ENCODE results near the gene KRT23.
"Not testable (repeated sequence)": the region's sequence is repeated elsewhere in the genome, so short reads cannot be mapped to it uniquely, and the experiment has no call there.

KRT23 gene

DNA sequence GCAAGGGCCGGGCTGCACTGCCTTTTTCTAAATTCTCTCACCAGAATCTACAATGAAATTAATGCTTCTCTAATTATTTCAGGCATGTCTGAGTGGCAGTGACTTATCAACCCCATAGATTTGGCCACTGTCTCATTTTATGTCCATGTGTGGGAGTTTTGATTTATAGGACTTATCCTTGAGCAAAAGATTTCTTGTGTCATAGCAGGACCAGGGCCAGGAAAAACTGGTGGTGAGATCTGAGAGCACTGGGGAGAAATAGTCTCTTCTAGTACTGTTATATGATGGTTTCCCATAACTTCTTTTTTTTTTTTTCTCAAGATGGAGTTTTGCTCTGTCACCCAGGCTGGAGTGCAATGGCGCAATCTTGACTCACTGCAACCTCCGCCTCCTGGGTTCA lies 1.5 kb upstream of the KRT23 start:
- Mint-ChIP-seq H3K4me3 (no peak overlapping the region), H3K9me3 (no peaks in the 10 kb centered on the region), H3K27me3 (peaks cover 20% of the 10 kb centered on the region), H3K27ac (no peak overlapping the region), H3K36me3 (no peaks in the 10 kb centered on the region), H3K4me1 (no peaks in the 10 kb centered on the region)
- DNase-seq, result no peak
- CTCF ChIA-PET, result no interaction called here

DNA sequence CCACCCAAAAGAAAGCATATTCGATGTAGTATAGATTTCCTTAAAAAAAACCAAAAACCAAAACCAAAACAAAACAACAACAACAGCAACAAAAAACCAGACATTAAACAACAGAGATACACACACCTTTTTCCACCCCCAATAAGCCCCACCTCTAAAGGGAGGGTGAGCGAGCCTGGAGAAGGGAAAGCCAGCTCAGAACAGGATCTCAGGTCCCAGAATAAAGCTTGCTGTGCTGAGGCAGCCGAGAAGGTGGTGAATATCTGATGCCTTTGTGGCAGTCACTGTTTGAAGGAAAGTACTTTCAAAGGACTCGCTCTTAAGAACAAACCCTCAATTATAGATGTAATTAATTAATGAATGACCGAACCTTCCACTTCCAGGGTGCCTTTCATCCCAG lies 470 bp downstream of the KRT23 start:
- H3K4me1 Mint-ChIP-seq, result no peaks in the 10 kb centered on the region
- H3K4me3 Mint-ChIP-seq, result no peak overlapping the region
- no peaks in the 10 kb centered on the region for H3K36me3 Mint-ChIP-seq
- H3K27ac Mint-ChIP-seq, result no peak overlapping the region
- CTCF ChIA-PET, result no interaction called here
- no peaks in the 10 kb centered on the region for H3K9me3 Mint-ChIP-seq
- no peak for DNase-seq
- peaks cover 15% of the 10 kb centered on the region for H3K27me3 Mint-ChIP-seq

DNA sequence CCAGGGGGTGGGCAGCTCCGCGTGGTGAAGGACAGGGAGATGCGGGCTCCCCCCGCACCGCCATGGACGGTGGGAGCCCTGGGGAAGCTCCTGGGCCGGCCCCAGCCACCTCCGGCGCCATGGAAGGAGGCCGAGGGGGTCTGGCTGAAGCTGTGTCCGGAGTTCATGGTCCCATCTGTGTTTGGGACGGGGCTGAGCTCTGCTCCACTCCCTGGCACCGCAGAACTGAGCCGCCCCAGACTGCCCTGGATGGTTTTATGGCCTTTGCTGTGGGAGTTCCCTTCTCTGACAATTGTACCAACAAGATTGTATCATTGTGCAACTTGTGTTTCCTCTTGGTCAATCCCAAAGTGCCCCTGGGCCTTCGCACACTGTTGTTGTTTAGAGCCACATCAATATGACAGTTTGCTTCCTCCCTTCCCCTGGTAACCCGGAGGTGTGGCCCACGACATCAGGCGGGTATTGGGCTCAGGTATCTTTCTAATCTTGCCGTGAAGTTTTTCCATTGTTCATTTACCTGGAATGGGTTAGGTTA lies 942 bp downstream of the KRT23 start:
- H3K4me1 Mint-ChIP-seq, result no peaks in the 10 kb centered on the region
- no peaks in the 10 kb centered on the region for H3K9me3 Mint-ChIP-seq
- CTCF ChIA-PET, result no interaction called here
- H3K27me3 Mint-ChIP-seq, result peaks cover 13% of the 10 kb centered on the region
- H3K4me3 Mint-ChIP-seq, result no peak overlapping the region
- no peaks in the 10 kb centered on the region for H3K36me3 Mint-ChIP-seq
- H3K27ac Mint-ChIP-seq, result no peak overlapping the region
- DNase-seq, result no peak

DNA sequence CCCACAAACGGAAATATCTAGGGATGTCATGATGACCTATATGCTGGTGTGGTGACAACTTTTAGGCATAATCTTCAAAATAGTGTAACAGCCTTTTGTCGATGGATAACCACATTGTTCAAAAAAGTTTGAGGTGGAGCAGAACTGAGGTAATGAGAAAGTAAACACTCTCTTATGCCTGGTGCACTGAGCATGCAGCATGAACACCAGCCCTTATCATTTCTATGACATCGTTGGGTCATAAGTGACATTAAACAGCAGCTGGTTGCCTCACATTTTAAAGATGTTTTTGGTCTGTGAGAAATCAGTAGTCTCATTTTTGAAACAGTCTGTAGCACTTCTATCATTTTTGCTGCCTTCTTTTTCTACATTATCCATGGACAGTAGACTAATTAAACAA lies 1.8 kb downstream of the KRT23 start:
- H3K27me3 Mint-ChIP-seq, result peaks cover 13% of the 10 kb centered on the region
- CTCF ChIA-PET, result interaction anchor here (1.0 kb wide), 1 partner anchor 558 kb away, joined by 3 read pairs; no protein-coding TSS in a partner anchor
- H3K4me1 Mint-ChIP-seq, result no peaks in the 10 kb centered on the region

DNA sequence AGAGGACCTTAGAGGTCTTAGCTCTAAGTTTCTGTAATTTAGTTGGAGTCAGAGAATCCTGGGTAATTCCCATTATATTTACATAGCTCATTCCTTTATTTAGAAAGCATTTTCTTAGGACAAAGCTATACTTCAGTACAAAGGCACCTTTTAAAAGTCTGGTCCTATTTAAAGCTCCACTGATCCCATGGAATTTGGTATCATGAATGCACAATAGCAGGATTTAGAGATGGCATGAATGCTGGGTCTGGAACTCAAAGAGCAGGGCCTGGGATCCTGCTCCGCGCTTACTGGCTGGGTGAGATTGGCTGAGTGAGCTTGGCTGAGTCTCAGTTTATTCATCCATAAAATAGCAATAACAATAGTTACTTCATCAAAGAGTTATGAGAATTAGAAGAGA lies 4.8 kb downstream of the KRT23 start:
- Mint-ChIP-seq H3K9me3 (no peaks in the 10 kb centered on the region), H3K4me1 (no peaks in the 10 kb centered on the region), H3K27ac (no peak overlapping the region), H3K27me3 (peaks cover 9% of the 10 kb centered on the region), H3K36me3 (no peaks in the 10 kb centered on the region), H3K4me3 (no peak overlapping the region)
- DNase-seq, result no peak
- CTCF ChIA-PET, result no interaction called here

More for the DNA sequence above, 1.8 kb downstream of the KRT23 start:
- Mint-ChIP-seq H3K9me3 (no peaks in the 10 kb centered on the region), H3K4me3 (no peak overlapping the region), H3K36me3 (no peaks in the 10 kb centered on the region), H3K27ac (no peak overlapping the region)
- DNase-seq, result no peak

DNA sequence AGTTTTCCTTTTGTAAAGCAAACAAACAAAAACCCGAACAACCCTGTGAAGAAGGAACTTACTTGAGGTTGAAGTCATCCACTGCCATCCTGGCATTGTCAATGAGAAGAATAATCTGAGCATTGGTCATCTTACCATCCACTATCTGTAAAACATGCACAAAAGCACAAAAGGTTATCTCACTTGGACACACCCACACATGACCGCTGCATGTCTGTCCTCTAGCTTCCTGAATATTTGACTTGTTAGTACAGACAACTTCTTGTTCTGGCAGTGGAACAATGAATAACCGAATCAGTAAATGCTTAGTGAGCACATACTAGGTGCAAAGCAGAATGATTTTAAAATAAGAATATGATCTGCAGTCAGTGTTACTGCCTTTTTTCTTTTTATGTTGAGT lies 6.1 kb downstream of the KRT23 start:
- Mint-ChIP-seq H3K27ac (no peak overlapping the region), H3K4me3 (no peak overlapping the region), H3K9me3 (no peaks in the 10 kb centered on the region), H3K36me3 (no peaks in the 10 kb centered on the region), H3K4me1 (no peaks in the 10 kb centered on the region), H3K27me3 (peaks cover 16% of the 10 kb centered on the region)
- CTCF ChIA-PET, result no interaction called here
- DNase-seq, result no peak

DNA sequence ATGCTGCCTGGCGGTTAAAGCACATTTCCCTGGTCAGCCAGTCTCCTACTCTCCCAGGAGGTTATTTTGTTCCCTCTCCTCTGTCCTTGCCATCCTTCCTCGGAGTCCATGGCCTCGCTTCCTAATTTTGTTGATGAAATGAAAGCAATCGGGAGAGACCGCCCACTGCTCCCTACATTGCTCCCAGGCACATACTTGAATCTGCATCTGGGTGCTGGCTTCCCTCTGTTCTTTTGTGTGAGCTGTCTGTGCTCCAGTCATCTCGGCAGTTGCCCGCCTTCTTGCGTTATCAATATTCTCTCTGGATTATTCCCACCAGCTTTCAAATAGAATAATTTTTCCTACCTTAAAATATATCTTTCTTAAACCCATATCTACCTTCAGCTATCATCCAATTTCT lies 11.1 kb downstream of the KRT23 start:
- no peak overlapping the region for H3K27ac Mint-ChIP-seq
- CTCF ChIA-PET, result interaction anchor here (0.7 kb wide), 1 partner anchor 13 kb away, joined by 3 read pairs; no protein-coding TSS in a partner anchor
- peaks cover 1% of the 10 kb centered on the region for H3K4me1 Mint-ChIP-seq
- H3K27me3 Mint-ChIP-seq, result peaks cover 24% of the 10 kb centered on the region
- no peak overlapping the region for H3K4me3 Mint-ChIP-seq
- no peak for DNase-seq
- no peaks in the 10 kb centered on the region for H3K9me3 Mint-ChIP-seq
- H3K36me3 Mint-ChIP-seq, result no peaks in the 10 kb centered on the region

DNA sequence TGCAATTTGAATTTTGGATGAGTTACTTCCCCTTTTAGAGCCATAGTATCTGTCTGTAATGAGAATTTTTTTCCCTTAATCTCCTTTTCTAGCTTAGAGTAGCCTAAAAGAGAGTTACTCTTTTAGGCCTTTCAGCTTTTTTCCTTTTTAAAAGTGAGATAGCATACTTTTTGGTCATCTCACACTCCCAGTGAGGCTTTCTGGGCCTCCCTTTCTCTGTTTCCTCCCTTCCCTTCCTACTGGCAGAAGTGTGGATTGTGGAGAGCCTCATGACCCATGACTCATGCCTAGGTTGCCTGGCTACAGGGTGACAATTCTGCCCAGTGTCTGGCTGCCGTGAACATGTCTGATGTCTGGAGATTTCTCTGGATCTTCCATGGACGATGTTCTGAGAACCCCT lies 15.2 kb downstream of the KRT23 start:
- Mint-ChIP-seq H3K4me3 (no peak overlapping the region), H3K4me1 (peaks cover 7% of the 10 kb centered on the region), H3K27ac (peak overlapping the region; percentile 40), H3K9me3 (no peaks in the 10 kb centered on the region), H3K27me3 (peaks cover 24% of the 10 kb centered on the region), H3K36me3 (no peaks in the 10 kb centered on the region)
- DNase-seq, result no peak
- CTCF ChIA-PET, result no interaction called here

DNA sequence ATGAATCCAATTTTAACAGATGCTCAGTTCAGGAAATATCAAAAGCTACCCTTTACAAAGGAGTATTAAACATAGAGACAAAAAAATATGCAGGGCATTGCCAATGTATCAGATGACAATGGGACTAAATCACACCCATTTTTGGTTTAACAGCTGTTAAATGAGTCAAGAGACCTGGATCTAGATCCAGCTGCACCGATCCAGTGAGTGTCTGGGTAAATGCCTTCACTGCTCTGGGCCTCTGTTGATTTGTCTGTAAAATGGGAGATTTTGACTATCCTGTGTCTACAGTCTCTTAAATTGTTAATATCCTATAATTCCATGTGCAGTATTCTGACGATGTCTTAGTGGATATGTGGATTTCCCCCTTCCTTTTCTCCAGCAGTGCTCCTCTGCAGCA lies 16.4 kb downstream of the KRT23 start:
- H3K4me3 Mint-ChIP-seq, result no peak overlapping the region
- H3K4me1 Mint-ChIP-seq, result peaks cover 7% of the 10 kb centered on the region
- H3K36me3 Mint-ChIP-seq, result no peaks in the 10 kb centered on the region
- no peaks in the 10 kb centered on the region for H3K9me3 Mint-ChIP-seq
- CTCF ChIA-PET, result no interaction called here
- DNase-seq, result no peak
- H3K27ac Mint-ChIP-seq, result no peak overlapping the region
- H3K27me3 Mint-ChIP-seq, result peaks cover 25% of the 10 kb centered on the region

DNA sequence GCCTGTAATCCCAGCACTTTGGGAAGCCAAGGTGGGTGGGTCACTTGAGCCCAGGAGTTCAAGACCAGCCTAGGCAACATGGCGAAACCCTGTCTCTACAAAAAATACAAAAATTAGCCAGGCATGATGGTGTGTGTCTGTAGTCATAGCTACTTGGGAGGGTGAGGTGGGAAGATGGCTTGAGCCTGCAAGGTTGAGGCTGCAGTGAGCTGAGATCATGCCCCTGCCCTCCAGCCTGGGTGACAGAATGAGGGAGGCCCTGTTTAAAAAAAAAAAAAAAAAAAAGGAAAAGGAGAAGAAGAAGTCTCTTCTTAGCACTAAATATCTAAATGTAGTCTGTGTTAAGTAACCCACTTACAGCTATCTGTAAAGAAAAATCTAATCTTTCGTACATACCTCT lies 20.3 kb downstream of the KRT23 start:
- peaks cover 11% of the 10 kb centered on the region for H3K27me3 Mint-ChIP-seq
- DNase-seq, H3K9me3 Mint-ChIP-seq, CTCF ChIA-PET, H3K27ac Mint-ChIP-seq, H3K36me3 Mint-ChIP-seq, H3K4me3 Mint-ChIP-seq, H3K4me1 Mint-ChIP-seq: not testable (repeated sequence)

DNA sequence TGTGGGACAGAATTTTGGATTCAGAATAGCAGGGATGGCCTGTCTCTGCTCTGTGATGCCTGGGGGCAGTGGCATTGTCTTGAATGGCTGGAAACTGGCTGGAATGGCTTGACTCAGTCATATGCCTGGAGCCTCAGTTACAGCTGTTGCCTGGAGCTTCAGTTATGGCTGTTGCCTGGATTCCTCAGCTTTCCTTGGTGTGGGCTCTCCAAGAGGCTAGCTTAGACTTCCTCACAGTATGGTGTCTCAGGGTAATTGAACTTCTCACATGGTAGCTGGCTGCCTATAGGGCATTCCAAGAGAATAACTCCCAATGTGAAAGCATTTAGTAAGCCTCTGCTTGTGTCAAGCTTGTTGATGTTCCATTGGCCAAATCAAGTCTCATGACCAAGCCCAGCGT lies 21.1 kb downstream of the KRT23 start:
- peaks cover 6% of the 10 kb centered on the region for H3K4me1 Mint-ChIP-seq
- no peaks in the 10 kb centered on the region for H3K36me3 Mint-ChIP-seq
- no peaks in the 10 kb centered on the region for H3K9me3 Mint-ChIP-seq
- no peak overlapping the region for H3K4me3 Mint-ChIP-seq
- CTCF ChIA-PET, result no interaction called here
- H3K27me3 Mint-ChIP-seq, result peaks cover 19% of the 10 kb centered on the region
- no peak for DNase-seq
- no peak overlapping the region for H3K27ac Mint-ChIP-seq

DNA sequence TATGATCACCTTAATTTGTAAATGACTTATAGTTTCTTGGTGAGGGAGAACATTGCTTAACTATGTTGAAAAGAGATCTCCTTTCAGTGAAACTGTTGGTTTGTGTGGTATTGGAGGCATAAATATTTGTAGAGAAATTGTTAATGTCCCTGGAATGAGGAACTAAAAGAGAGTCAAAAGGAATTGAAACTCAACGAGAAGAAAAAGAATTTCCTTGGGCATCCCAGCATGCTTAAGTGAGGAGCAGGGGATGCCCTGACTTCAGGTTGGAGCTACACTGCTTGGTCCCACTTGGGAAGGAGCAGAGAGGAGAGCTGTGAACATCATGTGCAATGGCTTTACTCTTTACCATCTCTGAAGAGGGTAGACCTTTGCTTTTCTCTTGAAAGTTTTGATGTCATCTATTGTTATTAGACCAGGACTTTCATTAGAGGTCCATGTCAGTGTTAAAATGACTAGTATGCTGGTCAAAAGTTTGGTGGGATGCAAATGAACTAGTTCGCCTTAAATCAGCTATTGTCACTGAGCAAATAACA lies 21.7 kb downstream of the KRT23 start:
- CTCF ChIA-PET, result interaction anchor here (0.5 kb wide), 1 partner anchor 778 kb away, joined by 3 read pairs; no protein-coding TSS in a partner anchor
- no peaks in the 10 kb centered on the region for H3K9me3 Mint-ChIP-seq
- peaks cover 24% of the 10 kb centered on the region for H3K27me3 Mint-ChIP-seq
- no peak for DNase-seq
- H3K4me1 Mint-ChIP-seq, result peaks cover under 1% of the 10 kb centered on the region
- no peak overlapping the region for H3K27ac Mint-ChIP-seq
- no peak overlapping the region for H3K4me3 Mint-ChIP-seq
- H3K36me3 Mint-ChIP-seq, result no peaks in the 10 kb centered on the region

DNA sequence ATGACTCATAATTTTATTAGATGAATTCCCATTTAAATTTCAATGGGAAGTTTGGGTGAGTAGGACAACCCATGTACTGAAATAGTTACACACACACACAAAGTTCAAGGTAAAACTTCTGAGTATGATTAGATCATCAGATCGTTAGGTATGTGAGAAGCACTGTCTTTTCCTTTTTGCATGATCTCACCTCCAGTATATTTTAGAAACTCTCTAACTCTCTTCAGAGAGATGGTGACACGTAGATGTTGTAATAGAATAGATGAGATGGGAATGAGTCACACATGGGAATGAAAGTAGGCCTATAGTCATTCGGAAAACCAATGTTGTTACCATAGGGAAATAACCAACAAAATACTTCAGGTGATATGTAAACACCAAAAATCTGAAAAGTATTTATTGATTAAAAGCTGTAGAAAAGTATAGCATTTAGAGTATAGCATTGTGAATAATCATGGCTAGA lies 22.2 kb downstream of the KRT23 start:
- H3K36me3 Mint-ChIP-seq, result no peaks in the 10 kb centered on the region
- H3K27ac Mint-ChIP-seq, result no peak overlapping the region
- H3K4me3 Mint-ChIP-seq, result no peak overlapping the region
- H3K27me3 Mint-ChIP-seq, result peaks cover 26% of the 10 kb centered on the region
- no peaks in the 10 kb centered on the region for H3K9me3 Mint-ChIP-seq
- H3K4me1 Mint-ChIP-seq, result no peaks in the 10 kb centered on the region
- DNase-seq, result no peak
- CTCF ChIA-PET, result interaction anchor here (0.5 kb wide), 1 partner anchor 778 kb away, joined by 3 read pairs; no protein-coding TSS in a partner anchor

DNA sequence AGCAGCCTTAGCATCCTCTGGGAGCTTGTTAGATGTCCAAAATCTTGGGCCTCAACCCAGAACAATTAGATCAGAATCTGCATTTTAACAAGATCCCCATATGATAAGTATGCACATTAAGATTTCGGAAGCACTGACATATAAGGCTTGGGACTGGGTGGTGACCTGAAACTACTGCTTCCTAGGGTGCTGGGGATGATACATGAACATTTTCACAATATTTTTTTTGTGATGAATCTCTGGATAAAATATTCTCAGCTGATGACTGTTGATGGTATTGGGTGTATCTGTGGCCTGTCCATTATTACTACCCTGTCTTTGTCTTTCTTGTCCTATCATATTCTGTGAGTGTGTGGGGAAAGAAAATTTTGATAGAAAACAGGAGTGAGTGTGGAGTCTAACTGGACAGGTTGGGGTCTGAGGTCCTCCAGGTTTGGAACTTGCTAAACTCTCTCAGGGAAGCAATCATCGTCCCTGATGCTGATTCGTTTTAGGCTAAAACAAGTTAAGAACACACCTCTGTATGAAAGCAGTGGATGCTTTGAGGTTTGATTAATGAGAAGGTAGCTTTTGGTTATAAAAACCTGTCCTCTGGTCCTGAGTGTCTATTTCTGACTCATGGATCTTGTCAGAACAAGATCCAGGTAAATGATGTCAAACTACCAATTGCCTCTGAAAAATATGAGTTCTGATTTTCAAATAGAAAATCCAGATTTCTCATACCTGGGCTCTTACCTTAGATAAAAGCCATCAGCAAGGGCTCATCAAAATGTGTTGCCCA lies 23.2 kb downstream of the KRT23 start:
- no peak for DNase-seq
- CTCF ChIA-PET, result no interaction called here
- H3K36me3 Mint-ChIP-seq, result no peaks in the 10 kb centered on the region
- H3K4me3 Mint-ChIP-seq, result no peak overlapping the region
- H3K27me3 Mint-ChIP-seq, result peaks cover 28% of the 10 kb centered on the region
- no peaks in the 10 kb centered on the region for H3K9me3 Mint-ChIP-seq
- H3K4me1 Mint-ChIP-seq, result no peaks in the 10 kb centered on the region
- H3K27ac Mint-ChIP-seq, result no peak overlapping the region

Data from activated naive CD4-positive, alpha-beta T cell treated with anti-CD3 and anti-CD28 coated beads, Interleukin-2, amount 10 ng/mL, durations not matched to agents 7 days and 5 days (primary cell).